Measurements from ENCODE around the gene TMC1.

GRCh38 chr9:72680593-72681282, 159.3 kb downstream of the TMC1 start:
- TF ChIP-seq CTCF (conservative IDR thresholded peaks at IDR 0.05; ENCODE audit: low read length), result no peak
- no peak for TF ChIP-seq EZH2phosphoT487 (IDR thresholded peaks at IDR 0.05; ENCODE audit: borderline replicate concordance)
